A549 (cell line): ENCODE measurements around the gene ZP2. TPM values are rescaled to one million over a fixed set of nuclear protein-coding genes. Genes with fewer than 3 reads are reported as not detected.

Source experiments
- FOSB ChIP-seq: fragments of 250-450 bp; sonication (Bioruptor Pico); IDR thresholded peaks from 2 replicates; pipeline ENCODE4 v1.5.0; 2020; ENCODE audit warnings: mild to moderate bottlenecking, moderate library complexity
- FOXS1 ChIP-seq: fragments of 250-450 bp; sonication (Bioruptor Pico); IDR thresholded peaks from 2 replicates; pipeline ENCODE4 v1.5.0; 2020; ENCODE audit warnings: mild to moderate bottlenecking, moderate library complexity
- KDM1A ChIP-seq: fragments of 200-600 bp; sonication (generic); IDR thresholded peaks from 2 replicates; pipeline ENCODE4 v1.6.1; 2016; ENCODE audit warnings: low read depth, mild to moderate bottlenecking
- MAFK ChIP-seq: fragments of 450-650 bp; IDR thresholded peaks from 2 replicates; pipeline ENCODE4 v1.6.1; 2014; ENCODE audit not compliant: partially characterized antibody
- POLR2AphosphoS2 ChIP-seq: conservative IDR thresholded peaks from 2 replicates; pipeline ENCODE4 v1.6.1; 2012; ENCODE audit warnings: low read length, improper control_type of control experiment, inconsistent platforms
- polyA plus RNA-seq, 4 experiments: library from polyadenylated mRNA; depleted of rRNA in 3 of 4; stranded (reverse); fragments of >200 nt; fragmentation: RNase III in 1 of 4; extraction: RNeasy Plus Mini Kit Qiagen cat#74134 plus additional on column Dnase treatment in 1 of 4; gene quantifications; 2 replicates in 3 of 4; 3 replicates in 1 of 4; pipeline ENCODE4 v1.2.3, GENCODE V29; 2011 to 2017
- TF ChIP-seq, protein P1 (sequence below): IDR thresholded peaks from 2 replicates; pipeline ENCODE4 v1.6.1; 2012
- TF ChIP-seq, protein P2 (sequence below): fragments of >200 bp; sonication (Bioruptor Twin); formaldehyde crosslinking; IDR thresholded peaks from 3 replicates; pipeline ENCODE4 v1.5.1; 2016
- TF ChIP-seq, protein P3 (sequence below): IDR thresholded peaks from 2 replicates; pipeline ENCODE4 v1.6.1; 2012; ENCODE audit warnings: low read depth, borderline replicate concordance

The ZP2 gene
- polyA plus RNA-seq, 2 of the 4 experiments (the other 2 are of a cell fraction) = not detected

DNA sequence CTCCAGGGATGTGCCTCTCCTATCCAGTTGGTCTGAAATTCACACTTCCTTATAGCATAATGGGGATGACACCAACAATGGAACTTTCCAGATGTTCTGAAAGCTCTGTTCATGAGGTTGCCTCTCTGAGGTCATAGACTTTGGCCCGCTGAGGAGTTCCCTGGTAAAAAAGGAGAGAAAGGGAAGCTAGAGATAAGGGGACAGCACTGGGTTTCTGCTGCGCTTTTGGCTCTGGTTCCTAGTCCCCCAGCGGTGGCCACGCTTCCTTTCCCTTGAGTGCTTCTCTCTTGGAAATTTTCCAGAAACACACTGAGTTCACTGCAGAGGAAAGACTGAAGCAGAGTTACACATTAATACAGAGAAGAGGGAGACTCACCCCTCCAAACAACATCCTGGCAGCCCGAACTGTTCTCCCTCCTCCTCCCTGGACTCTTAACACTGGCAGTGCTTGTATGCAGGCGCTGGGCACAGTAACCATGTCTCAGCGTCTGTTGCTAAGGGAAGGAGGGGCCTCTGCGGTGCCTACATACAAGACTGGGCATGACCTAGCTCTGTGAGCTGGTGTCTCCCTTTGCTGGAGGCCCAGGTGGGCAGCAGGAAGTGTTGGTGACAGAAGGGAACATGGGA lies 60.9 kb downstream of the ZP2 start, which contains the start of gene DNAH3 (continued):
- TF ChIP-seq, protein P1, sequence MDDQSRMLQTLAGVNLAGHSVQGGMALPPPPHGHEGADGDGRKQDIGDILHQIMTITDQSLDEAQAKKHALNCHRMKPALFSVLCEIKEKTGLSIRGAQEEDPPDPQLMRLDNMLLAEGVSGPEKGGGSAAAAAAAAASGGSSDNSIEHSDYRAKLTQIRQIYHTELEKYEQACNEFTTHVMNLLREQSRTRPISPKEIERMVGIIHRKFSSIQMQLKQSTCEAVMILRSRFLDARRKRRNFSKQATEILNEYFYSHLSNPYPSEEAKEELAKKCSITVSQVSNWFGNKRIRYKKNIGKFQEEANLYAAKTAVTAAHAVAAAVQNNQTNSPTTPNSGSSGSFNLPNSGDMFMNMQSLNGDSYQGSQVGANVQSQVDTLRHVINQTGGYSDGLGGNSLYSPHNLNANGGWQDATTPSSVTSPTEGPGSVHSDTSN = no peak
- TF ChIP-seq POLR2AphosphoS2 (no peak), KDM1A (no peak), MAFK (no peak), FOSB (no peak), FOXS1 (no peak)
- TF ChIP-seq, protein P2, sequence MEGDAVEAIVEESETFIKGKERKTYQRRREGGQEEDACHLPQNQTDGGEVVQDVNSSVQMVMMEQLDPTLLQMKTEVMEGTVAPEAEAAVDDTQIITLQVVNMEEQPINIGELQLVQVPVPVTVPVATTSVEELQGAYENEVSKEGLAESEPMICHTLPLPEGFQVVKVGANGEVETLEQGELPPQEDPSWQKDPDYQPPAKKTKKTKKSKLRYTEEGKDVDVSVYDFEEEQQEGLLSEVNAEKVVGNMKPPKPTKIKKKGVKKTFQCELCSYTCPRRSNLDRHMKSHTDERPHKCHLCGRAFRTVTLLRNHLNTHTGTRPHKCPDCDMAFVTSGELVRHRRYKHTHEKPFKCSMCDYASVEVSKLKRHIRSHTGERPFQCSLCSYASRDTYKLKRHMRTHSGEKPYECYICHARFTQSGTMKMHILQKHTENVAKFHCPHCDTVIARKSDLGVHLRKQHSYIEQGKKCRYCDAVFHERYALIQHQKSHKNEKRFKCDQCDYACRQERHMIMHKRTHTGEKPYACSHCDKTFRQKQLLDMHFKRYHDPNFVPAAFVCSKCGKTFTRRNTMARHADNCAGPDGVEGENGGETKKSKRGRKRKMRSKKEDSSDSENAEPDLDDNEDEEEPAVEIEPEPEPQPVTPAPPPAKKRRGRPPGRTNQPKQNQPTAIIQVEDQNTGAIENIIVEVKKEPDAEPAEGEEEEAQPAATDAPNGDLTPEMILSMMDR = no peak
- TF ChIP-seq, protein P3, sequence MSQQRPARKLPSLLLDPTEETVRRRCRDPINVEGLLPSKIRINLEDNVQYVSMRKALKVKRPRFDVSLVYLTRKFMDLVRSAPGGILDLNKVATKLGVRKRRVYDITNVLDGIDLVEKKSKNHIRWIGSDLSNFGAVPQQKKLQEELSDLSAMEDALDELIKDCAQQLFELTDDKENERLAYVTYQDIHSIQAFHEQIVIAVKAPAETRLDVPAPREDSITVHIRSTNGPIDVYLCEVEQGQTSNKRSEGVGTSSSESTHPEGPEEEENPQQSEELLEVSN = no peak
- TF ChIP-seq, all 56 proteins: peak for 0

Other genes with a start within 250 kb of the ZP2 start
- gene DNAH3, start 60.7 kb downstream of the ZP2 start, polyA plus RNA-seq (2011; rRNA removed) = 0.70 and 0.81 TPM in 2 replicates
- 0.26 to 0.51 TPM (median 0.37 TPM) in 3 replicates for gene DNAH3, start 60.7 kb downstream of the ZP2 start, polyA plus RNA-seq (2017; fragmentation: RNase III; extraction: RNeasy Plus Mini Kit Qiagen cat#74134 plus additional on column Dnase treatment)
- 14.4 and 16.2 TPM in 2 replicates for gene LDAF1, start 52.9 kb downstream of the ZP2 start, polyA plus RNA-seq (2011; rRNA removed)
- gene LDAF1, start 52.9 kb downstream of the ZP2 start, polyA plus RNA-seq (2017; fragmentation: RNase III; extraction: RNeasy Plus Mini Kit Qiagen cat#74134 plus additional on column Dnase treatment) = 12.9 to 16.2 TPM (median 13.8 TPM) in 3 replicates
- 1.8 and 2.2 TPM in 2 replicates for gene ANKS4B, start 22.1 kb upstream of the ZP2 start, polyA plus RNA-seq (2011; rRNA removed)
- gene ANKS4B, start 22.1 kb upstream of the ZP2 start, polyA plus RNA-seq (2017; fragmentation: RNase III; extraction: RNeasy Plus Mini Kit Qiagen cat#74134 plus additional on column Dnase treatment) = 0.18 to 0.27 TPM (median 0.22 TPM) in 3 replicates
- gene CRYM, start 66.7 kb upstream of the ZP2 start, polyA plus RNA-seq (2011; rRNA removed) = 3.1 and 3.4 TPM in 2 replicates
- gene CRYM, start 66.7 kb upstream of the ZP2 start, polyA plus RNA-seq (2017; fragmentation: RNase III; extraction: RNeasy Plus Mini Kit Qiagen cat#74134 plus additional on column Dnase treatment) = 0.94 to 0.98 TPM (median 0.94 TPM) in 3 replicates